SK-N-SH (cell line): ENCODE measurements around the gene MTHFD2L. TPM values are rescaled to one million over a fixed set of nuclear protein-coding genes. Genes with fewer than 3 reads are reported as not detected.

ENCODE experiments used
- CTCF ChIA-PET: fragments of 300-600, 350-600 bp; formaldehyde crosslinking; extraction: SDS; loops from one replicate; lab custom pipeline; 2021; lab: Yijun Ruan, JAX
- POLR2A ChIA-PET: fragments of 350-600 bp; sonication (Branson Sonifier 250); formaldehyde crosslinking; extraction: SDS; loops from one replicate; lab custom pipeline; 2020; ENCODE audit warnings: antibody characterized with exemption, inconsistent platforms; lab: Yijun Ruan, JAX
- DNase-seq: peaks from one replicate; pipeline ENCODE4 v3.0.0; 2012
- H2AFZ ChIP-seq: fragments of 200-600 bp; sonication (generic); 2 replicates; pipeline ENCODE4 v1.8.1; 2016; ENCODE audit warnings: antibody characterized with exemption, mild to moderate bottlenecking, low read depth
- H3F3A ChIP-seq: fragments of 200-600 bp; sonication (generic); replicated peaks from 2 replicates; pipeline ENCODE3; 2016; ENCODE audit warnings: antibody characterized with exemption, mild to moderate bottlenecking; ENCODE audit not compliant: insufficient read depth
- H3K27ac ChIP-seq, 2 experiments: fragments of 200-500 bp in 1 of 2; fragments of 200-600 bp in 1 of 2; sonication (Bioruptor generic) in 1 of 2; sonication (generic), shearing (Covaris generic) in 1 of 2; 2 replicates each; pipeline versions ENCODE4 v1.5.1 to v1.6.1; 2014 to 2016; ENCODE audit warnings: low read depth in 2 of 2, inconsistent platforms in 1 of 2, low read length in 1 of 2, mild to moderate bottlenecking in 1 of 2, mixed read lengths in 1 of 2
- H3K27me3 ChIP-seq: fragments of 200-600 bp; sonication (generic), shearing (Covaris generic); 2 replicates; pipeline ENCODE4 v1.6.1; 2016; ENCODE audit warnings: mixed run types; ENCODE audit not compliant: insufficient read depth
- H3K36me3 ChIP-seq, 2 experiments: fragments of 200-500 bp in 1 of 2; fragments of 200-600 bp in 1 of 2; sonication (Bioruptor generic) in 1 of 2; sonication (generic) in 1 of 2; replicated peaks in 1 of 2; 2 replicates each; pipeline versions ENCODE3 to v1.5.1; 2014 to 2016; ENCODE audit warnings: low read length in 1 of 2, mild to moderate bottlenecking in 1 of 2; ENCODE audit not compliant: insufficient read depth in 2 of 2, control insufficient read depth in 1 of 2
- H3K4me1 ChIP-seq, 2 experiments: fragments of 200-500 bp in 1 of 2; fragments of 200-600 bp in 1 of 2; sonication (Bioruptor generic) in 1 of 2; sonication (generic), shearing (Covaris generic) in 1 of 2; 2 replicates each; pipeline versions ENCODE4 v1.5.1 to v1.6.1; 2014 to 2016; ENCODE audit warnings: low read depth in 1 of 2, low read length in 1 of 2, mixed run types in 1 of 2; ENCODE audit not compliant: insufficient read depth in 2 of 2, control insufficient read depth in 1 of 2
- H3K4me2 ChIP-seq: fragments of 200-600 bp; sonication (generic), shearing (Covaris generic); 2 replicates; pipeline ENCODE4 v1.6.1; 2017; ENCODE audit warnings: mixed run types
- H3K4me3 ChIP-seq, 2 experiments: fragments of 200-500 bp in 1 of 2; fragments of 200-600 bp in 1 of 2; sonication (Bioruptor generic) in 1 of 2; sonication (generic), shearing (Covaris generic) in 1 of 2; 2 replicates each; pipeline versions ENCODE4 v1.5.1 to v1.8.1; 2014 to 2016; ENCODE audit warnings: low read depth in 2 of 2, inconsistent platforms in 1 of 2, low read length in 1 of 2, mild to moderate bottlenecking in 1 of 2, mixed read lengths in 1 of 2, moderate library complexity in 1 of 2
- H3K79me2 ChIP-seq: fragments of 200-600 bp; sonication (generic); 2 replicates; pipeline ENCODE4 v1.8.1; 2017; ENCODE audit warnings: mild to moderate bottlenecking; ENCODE audit not compliant: insufficient read depth
- H3K9ac ChIP-seq: fragments of 200-600 bp; sonication (generic); 2 replicates; pipeline ENCODE4 v1.6.1; 2017; ENCODE audit warnings: mixed run types
- H3K9me2 ChIP-seq: fragments of 200-600 bp; sonication (generic); 2 replicates; pipeline ENCODE4 v1.6.1; 2017; ENCODE audit warnings: mixed run types
- H3K9me3 ChIP-seq: fragments of 200-600 bp; sonication (generic); 2 replicates; pipeline ENCODE4 v1.6.1; 2017; ENCODE audit warnings: mixed run types, mild to moderate bottlenecking, moderate library complexity
- H4K20me1 ChIP-seq: fragments of 200-600 bp; sonication (generic); 2 replicates; pipeline ENCODE4 v1.6.1; 2017; ENCODE audit warnings: mild to moderate bottlenecking, mixed run types; ENCODE audit not compliant: insufficient read depth
- CHD2 ChIP-seq: fragments of 150-350 bp; IDR thresholded peaks from 2 replicates; pipeline ENCODE4 v1.6.1; 2018; ENCODE audit warnings: low read length; ENCODE audit not compliant: partially characterized antibody
- CTCF ChIP-seq: fragments of 200-600 bp; sonication (generic); IDR thresholded peaks from 2 replicates; pipeline ENCODE4 v1.6.1; 2017; ENCODE audit warnings: antibody characterized with exemption, mild to moderate bottlenecking, moderate library complexity
- ELF1 ChIP-seq: IDR thresholded peaks from 2 replicates; pipeline ENCODE4 v1.4.0; 2012
- EP300 ChIP-seq, 2 experiments: IDR thresholded peaks; 2 replicates each; pipeline versions ENCODE4 v1.4.0 to v1.6.1; 2012; ENCODE audit warnings: borderline replicate concordance in 1 of 2, low read depth in 1 of 2, low read length in 1 of 2
- FOXM1 ChIP-seq: IDR thresholded peaks from 2 replicates; pipeline ENCODE4 v1.4.0; 2012; ENCODE audit warnings: low read depth, mild to moderate bottlenecking
- GABPA ChIP-seq: IDR thresholded peaks from 2 replicates; pipeline ENCODE4 v1.4.0; 2012; ENCODE audit warnings: low read depth, mild to moderate bottlenecking
- GATA2 ChIP-seq: sonication (generic); formaldehyde crosslinking; IDR thresholded peaks from 2 replicates; pipeline ENCODE4 v1.5.0; 2020; ENCODE audit warnings: mild to moderate bottlenecking, missing genetic modification reagents
- JUND ChIP-seq: IDR thresholded peaks from 2 replicates; pipeline ENCODE4 v1.4.0; 2012
- MEF2A ChIP-seq: IDR thresholded peaks from 2 replicates; pipeline ENCODE4 v1.4.0; 2012; ENCODE audit warnings: low read depth, borderline replicate concordance
- NRF1 ChIP-seq: IDR thresholded peaks from 2 replicates; pipeline ENCODE4 v1.6.1; 2012; ENCODE audit warnings: low read depth, mild to moderate bottlenecking, low read length
- RAD21 ChIP-seq: IDR thresholded peaks from 2 replicates; pipeline ENCODE4 v1.6.1; 2012; ENCODE audit warnings: mild to moderate bottlenecking, low read length
- RCOR1 ChIP-seq: fragments of 150-350 bp; IDR thresholded peaks from 2 replicates; pipeline ENCODE4 v1.6.1; 2017; ENCODE audit warnings: antibody characterized with exemption, low read length
- RFX5 ChIP-seq: IDR thresholded peaks from 2 replicates; pipeline ENCODE4 v1.6.1; 2012; ENCODE audit warnings: mild to moderate bottlenecking, improper control_type of control experiment, low read length
- SIN3A ChIP-seq: IDR thresholded peaks from 2 replicates; pipeline ENCODE4 v1.6.1; 2012; ENCODE audit warnings: low read depth, mild to moderate bottlenecking, low read length, moderate library complexity, borderline replicate concordance
- SMC3 ChIP-seq: IDR thresholded peaks from 2 replicates; pipeline ENCODE4 v1.6.1; 2012; ENCODE audit warnings: low read depth, low read length, improper control_type of control experiment
- TAF1 ChIP-seq: IDR thresholded peaks from 2 replicates; pipeline ENCODE4 v1.6.1; 2012; ENCODE audit warnings: low read depth, mild to moderate bottlenecking, low read length, moderate library complexity, borderline replicate concordance
- TCF12 ChIP-seq: IDR thresholded peaks from 2 replicates; pipeline ENCODE4 v1.4.0; 2012
- TEAD4 ChIP-seq: IDR thresholded peaks from 2 replicates; pipeline ENCODE4 v1.4.0; 2012; ENCODE audit warnings: mild to moderate bottlenecking, borderline replicate concordance; ENCODE audit not compliant: insufficient read depth
- YY1 ChIP-seq: IDR thresholded peaks from 2 replicates; pipeline ENCODE4 v1.4.0; 2012; ENCODE audit warnings: low read depth, mild to moderate bottlenecking
- ZBTB33 ChIP-seq: IDR thresholded peaks from 2 replicates; pipeline ENCODE4 v1.4.0; 2012; ENCODE audit warnings: low read depth, borderline replicate concordance
- WGBS: methylation state at CpG from one replicate; pipeline ENCODE4 v1.1.6; 2017; ENCODE audit warnings: low lambda C conversion rate; 5-methylcytosine and 5-hydroxymethylcytosine counted together
- polyA plus RNA-seq, 3 experiments: library from polyadenylated mRNA; depleted of rRNA; stranded (reverse); fragments of >200 nt; gene quantifications; 2 replicates each; pipeline ENCODE4 v1.2.3, GENCODE V29; 2012
- TF ChIP-seq, protein P1 (sequence below): fragments of 150-350 bp; IDR thresholded peaks from 2 replicates; pipeline ENCODE4 v1.6.1; 2017; ENCODE audit warnings: antibody characterized with exemption, low read length, low read depth, borderline replicate concordance
- TF ChIP-seq, protein P2 (sequence below): IDR thresholded peaks from 2 replicates; pipeline ENCODE4; 2012

The MTHFD2L gene
- polyA plus RNA-seq, 1 of the 3 experiments (the other 2 are of a cell fraction) = 4.8 TPM

- ChIA-PET CTCF (interaction anchor here (1.1 kb wide), 1 partner anchor 9 kb away, joined by 3 read pairs; no protein-coding TSS in a partner anchor), POLR2A (no interaction called here)
- Histone ChIP-seq H3K79me2 (no peaks in the 10 kb centered on the region), H3K4me3 (no peak overlapping the region), H2AFZ (no peak overlapping the region), H3K27me3 (no peaks in the 10 kb centered on the region), H3K4me1 (no peaks in the 10 kb centered on the region; a peak in 1 of 4 replicates), H3K4me2 (no peak overlapping the region), H3F3A (no peaks in the 10 kb centered on the region), H3K36me3 (no peaks in the 10 kb centered on the region), H3K9me3 (no peaks in the 10 kb centered on the region), H4K20me1 (no peaks in the 10 kb centered on the region), H3K27ac (no peak overlapping the region), H3K9ac (no peak overlapping the region), H3K9me2 (no peaks in the 10 kb centered on the region)
- DNase-seq = no peak
- no peak for TF ChIP-seq NRF1
- no peak for TF ChIP-seq YY1
- no peak for TF ChIP-seq CTCF
- no peak for TF ChIP-seq RAD21
- no peak for TF ChIP-seq TCF12
- TF ChIP-seq CHD2 = no peak
- TF ChIP-seq ELF1 = no peak
- no peak for TF ChIP-seq TAF1
- TF ChIP-seq, protein P1, sequence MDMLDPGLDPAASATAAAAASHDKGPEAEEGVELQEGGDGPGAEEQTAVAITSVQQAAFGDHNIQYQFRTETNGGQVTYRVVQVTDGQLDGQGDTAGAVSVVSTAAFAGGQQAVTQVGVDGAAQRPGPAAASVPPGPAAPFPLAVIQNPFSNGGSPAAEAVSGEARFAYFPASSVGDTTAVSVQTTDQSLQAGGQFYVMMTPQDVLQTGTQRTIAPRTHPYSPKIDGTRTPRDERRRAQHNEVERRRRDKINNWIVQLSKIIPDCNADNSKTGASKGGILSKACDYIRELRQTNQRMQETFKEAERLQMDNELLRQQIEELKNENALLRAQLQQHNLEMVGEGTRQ = no peak
- no peak for TF ChIP-seq SMC3
- TF ChIP-seq RCOR1 = no peak
- TF ChIP-seq GABPA = no peak
- TF ChIP-seq, protein P2, sequence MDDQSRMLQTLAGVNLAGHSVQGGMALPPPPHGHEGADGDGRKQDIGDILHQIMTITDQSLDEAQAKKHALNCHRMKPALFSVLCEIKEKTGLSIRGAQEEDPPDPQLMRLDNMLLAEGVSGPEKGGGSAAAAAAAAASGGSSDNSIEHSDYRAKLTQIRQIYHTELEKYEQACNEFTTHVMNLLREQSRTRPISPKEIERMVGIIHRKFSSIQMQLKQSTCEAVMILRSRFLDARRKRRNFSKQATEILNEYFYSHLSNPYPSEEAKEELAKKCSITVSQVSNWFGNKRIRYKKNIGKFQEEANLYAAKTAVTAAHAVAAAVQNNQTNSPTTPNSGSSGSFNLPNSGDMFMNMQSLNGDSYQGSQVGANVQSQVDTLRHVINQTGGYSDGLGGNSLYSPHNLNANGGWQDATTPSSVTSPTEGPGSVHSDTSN = no peak
- 79% methylated on average over 4 of the region's 4 CpGs for WGBS
These were observed 146.2 kb downstream of the MTHFD2L start for GRCh38 chr4:74304095-74304625.

DNA sequence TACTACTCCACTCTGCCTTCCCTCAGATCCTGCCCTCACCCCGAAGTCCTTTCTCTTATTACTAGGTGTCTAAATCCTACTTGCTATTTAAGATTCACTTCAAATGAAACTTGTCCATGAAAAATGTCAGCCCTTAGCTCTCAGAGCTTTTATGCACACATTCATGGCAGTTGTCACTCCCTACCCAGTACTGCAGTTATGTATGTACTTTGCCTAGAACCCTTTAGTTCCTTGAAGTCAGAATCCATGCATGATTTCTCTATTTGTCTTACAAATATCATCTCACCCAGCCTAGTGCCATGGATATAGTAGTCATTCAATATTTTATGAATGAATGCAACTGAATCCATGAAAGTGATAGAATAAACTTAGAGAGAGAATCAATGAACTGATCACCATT lies 147.1 kb downstream of the MTHFD2L start:
- H3K4me1 ChIP-seq = no peaks in the 10 kb centered on the region; a peak in 1 of 4 replicates
- no peak for DNase-seq
- H3F3A ChIP-seq = no peaks in the 10 kb centered on the region
- POLR2A ChIA-PET = no interaction called here
- no peaks in the 10 kb centered on the region for H4K20me1 ChIP-seq
- H3K4me3 ChIP-seq = no peak overlapping the region
- no peak overlapping the region for H3K27ac ChIP-seq
- H3K9me3 ChIP-seq = no peaks in the 10 kb centered on the region
- WGBS = 23% methylated on average over 1 of the region's 1 CpG
- H3K9ac ChIP-seq = no peak overlapping the region
- CTCF ChIA-PET = interaction anchor here (1.1 to 1.7 kb wide), 3 partner anchors 10 to 116 kb away, joined by 3 to 5 read pairs (median 4); no protein-coding TSS in a partner anchor
- H3K9me2 ChIP-seq = no peaks in the 10 kb centered on the region
- H3K4me2 ChIP-seq = no peak overlapping the region
- no peaks in the 10 kb centered on the region; the same call in 1 of the 2 replicates for H3K27me3 ChIP-seq
- H3K36me3 ChIP-seq = no peaks in the 10 kb centered on the region
- no peaks in the 10 kb centered on the region for H3K79me2 ChIP-seq
- no peak overlapping the region for H2AFZ ChIP-seq
- no peak for TF ChIP-seq FOXM1
- no peak for TF ChIP-seq TAF1
- no peak for TF ChIP-seq JUND
- no peak for TF ChIP-seq RCOR1
- no peak for TF ChIP-seq RFX5
- no peak for TF ChIP-seq RAD21
- TF ChIP-seq CHD2 = no peak
- TF ChIP-seq GATA2 (CRISPR knock-in tag) = no peak
- TF ChIP-seq GABPA = no peak
- no peak for TF ChIP-seq TCF12
- TF ChIP-seq MEF2A = no peak
- no peak for TF ChIP-seq SIN3A
- TF ChIP-seq EP300 (IDR thresholded peaks at IDR 0.05; ENCODE audit: borderline replicate concordance in 1 of 2, low read depth in 1 of 2, low read length in 1 of 2) = no peak
- TF ChIP-seq ZBTB33 = no peak
- no peak for TF ChIP-seq TEAD4
- TF ChIP-seq, protein P2 = no peak
